ENCODE data around the gene FGFR3.

FGFR3 gene

DNA sequence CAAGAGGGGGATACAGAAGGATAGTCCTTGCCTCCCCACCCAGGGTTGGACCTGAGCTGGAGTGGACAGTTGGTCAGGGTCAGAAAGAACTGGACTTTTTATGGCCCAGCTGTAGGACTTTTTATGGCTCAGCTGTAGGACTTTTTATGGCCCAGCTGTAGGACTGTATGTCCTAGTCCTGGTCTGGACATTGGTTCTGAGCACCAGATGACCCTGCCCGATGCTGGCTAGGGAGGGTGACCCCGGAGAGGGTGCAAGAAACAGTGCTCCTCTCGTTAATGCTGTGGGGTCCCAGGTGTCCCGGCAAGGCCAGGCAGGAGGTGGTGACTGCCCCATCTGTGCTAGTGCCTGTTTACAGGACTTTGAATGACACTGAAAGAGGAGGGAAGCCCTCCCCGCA, 64.8 kb downstream of the FGFR3 start:
- no peak for DNase-seq (ENCODE audit: low read depth)
- no peak for TF ChIP-seq POLR2A (IDR thresholded peaks at IDR 0.05; ENCODE audit: extremely low read depth, insufficient read length)
- TF ChIP-seq MAX (IDR thresholded peaks at IDR 0.05; ENCODE audit: low read depth, low read length) = no peak
- no peak for TF ChIP-seq MYC (IDR thresholded peaks at IDR 0.05; ENCODE audit: low read depth, low read length)
- TF ChIP-seq, protein P1, sequence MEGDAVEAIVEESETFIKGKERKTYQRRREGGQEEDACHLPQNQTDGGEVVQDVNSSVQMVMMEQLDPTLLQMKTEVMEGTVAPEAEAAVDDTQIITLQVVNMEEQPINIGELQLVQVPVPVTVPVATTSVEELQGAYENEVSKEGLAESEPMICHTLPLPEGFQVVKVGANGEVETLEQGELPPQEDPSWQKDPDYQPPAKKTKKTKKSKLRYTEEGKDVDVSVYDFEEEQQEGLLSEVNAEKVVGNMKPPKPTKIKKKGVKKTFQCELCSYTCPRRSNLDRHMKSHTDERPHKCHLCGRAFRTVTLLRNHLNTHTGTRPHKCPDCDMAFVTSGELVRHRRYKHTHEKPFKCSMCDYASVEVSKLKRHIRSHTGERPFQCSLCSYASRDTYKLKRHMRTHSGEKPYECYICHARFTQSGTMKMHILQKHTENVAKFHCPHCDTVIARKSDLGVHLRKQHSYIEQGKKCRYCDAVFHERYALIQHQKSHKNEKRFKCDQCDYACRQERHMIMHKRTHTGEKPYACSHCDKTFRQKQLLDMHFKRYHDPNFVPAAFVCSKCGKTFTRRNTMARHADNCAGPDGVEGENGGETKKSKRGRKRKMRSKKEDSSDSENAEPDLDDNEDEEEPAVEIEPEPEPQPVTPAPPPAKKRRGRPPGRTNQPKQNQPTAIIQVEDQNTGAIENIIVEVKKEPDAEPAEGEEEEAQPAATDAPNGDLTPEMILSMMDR (IDR thresholded peaks at IDR 0.05; ENCODE audit: low read depth, low read length) = no peak
- H3K4me3 ChIP-seq (ENCODE audit: low read depth, low read length) = no peak overlapping the region

Measured in NB4 (cell line).